Effector memory CD4-positive, alpha-beta T cell (primary cell): ENCODE results near the gene ERICH3.
"Not testable (repeated sequence)": the region's sequence is repeated elsewhere in the genome, so short reads cannot be mapped to it uniquely, and the experiment has no call there.

Source experiments
- DNase-seq, 3 donors: peaks; one replicate each; pipeline ENCODE4 v3.0.0-alpha.2; 2020
- H3K27ac ChIP-seq: 2 replicates; pipeline ENCODE4 v1.7.0; 2013; ENCODE audit warnings: mild to moderate bottlenecking, low read length, moderate library complexity; ENCODE audit not compliant: insufficient read depth, poor library complexity, severe bottlenecking
- H3K27me3 ChIP-seq: replicated peaks from 2 replicates; pipeline ENCODE4 v1.7.0; 2013; ENCODE audit warnings: mild to moderate bottlenecking, low read length; ENCODE audit not compliant: insufficient read depth, control insufficient read depth, poor library complexity, severe bottlenecking
- H3K36me3 ChIP-seq: 2 replicates; pipeline ENCODE4 v1.7.0; 2013; ENCODE audit warnings: mild to moderate bottlenecking, low read length, moderate library complexity; ENCODE audit not compliant: control insufficient read depth, insufficient read depth
- H3K4me1 ChIP-seq: 2 replicates; pipeline ENCODE4 v1.7.0; 2013; ENCODE audit warnings: low read length, mild to moderate bottlenecking; ENCODE audit not compliant: control insufficient read depth, insufficient read depth, poor library complexity, severe bottlenecking
- H3K4me3 ChIP-seq: 2 replicates; pipeline ENCODE4 v1.7.0; 2013; ENCODE audit warnings: low read length, low read depth, mild to moderate bottlenecking; ENCODE audit not compliant: insufficient read depth, poor library complexity, severe bottlenecking
- H3K9me3 ChIP-seq: 2 replicates; pipeline ENCODE4 v1.7.0; 2013; ENCODE audit warnings: mild to moderate bottlenecking, low read length, moderate library complexity; ENCODE audit not compliant: control insufficient read depth

Gene ERICH3

GRCh38 chr1:74681851-74682250 lies 8.3 kb upstream of the ERICH3 start:
- Histone ChIP-seq H3K27me3 (no peaks in the 10 kb centered on the region), H3K9me3 (no peaks in the 10 kb centered on the region), H3K27ac (no peak overlapping the region), H3K4me3 (no peak overlapping the region), H3K36me3 (no peaks in the 10 kb centered on the region), H3K4me1 (no peaks in the 10 kb centered on the region)
- DNase-seq: no peak

GRCh38 chr1:74681449-74681848 lies 7.9 kb upstream of the ERICH3 start:
- Histone ChIP-seq H3K9me3 (no peaks in the 10 kb centered on the region), H3K27ac (no peak overlapping the region), H3K27me3 (no peaks in the 10 kb centered on the region), H3K4me3 (no peak overlapping the region), H3K36me3 (no peaks in the 10 kb centered on the region), H3K4me1 (no peaks in the 10 kb centered on the region)
- no peak for DNase-seq

- DNase-seq: no peak
- no peaks in the 10 kb centered on the region for H3K36me3 ChIP-seq
- no peak overlapping the region for H3K4me3 ChIP-seq
Measured at GRCh38 chr1:74681001-74681400, 7.4 kb upstream of the ERICH3 start.

GRCh38 chr1:74679811-74680210 lies 6.2 kb upstream of the ERICH3 start:
- DNase-seq: no peak
- Histone ChIP-seq H3K4me3 (no peak overlapping the region), H3K27ac (no peak overlapping the region), H3K9me3 (no peaks in the 10 kb centered on the region), H3K27me3 (no peaks in the 10 kb centered on the region), H3K36me3 (no peaks in the 10 kb centered on the region), H3K4me1 (no peaks in the 10 kb centered on the region)

More at GRCh38 chr1:74681001-74681400, 7.4 kb upstream of the ERICH3 start:
- Histone ChIP-seq H3K27ac (no peak overlapping the region), H3K4me1 (no peaks in the 10 kb centered on the region), H3K27me3 (no peaks in the 10 kb centered on the region), H3K9me3 (no peaks in the 10 kb centered on the region)

- H3K9me3 ChIP-seq: no peaks in the 10 kb centered on the region
- H3K27me3 ChIP-seq: peaks cover 2% of the 10 kb centered on the region
- no peak for DNase-seq
- no peaks in the 10 kb centered on the region for H3K36me3 ChIP-seq
- H3K27ac ChIP-seq: no peak overlapping the region
- H3K4me3 ChIP-seq: no peak overlapping the region
- H3K4me1 ChIP-seq: no peaks in the 10 kb centered on the region
Measured at GRCh38 chr1:74677926-74678325, 4.3 kb upstream of the ERICH3 start.

- Histone ChIP-seq H3K27ac (no peak overlapping the region), H3K4me3 (no peak overlapping the region), H3K27me3 (peaks cover 7% of the 10 kb centered on the region), H3K9me3 (no peaks in the 10 kb centered on the region), H3K36me3 (no peaks in the 10 kb centered on the region), H3K4me1 (no peaks in the 10 kb centered on the region)
- DNase-seq: no peak
Measured at GRCh38 chr1:74674278-74675048, 871 bp upstream of the ERICH3 start.

- H3K9me3 ChIP-seq, H3K4me3 ChIP-seq, H3K27me3 ChIP-seq, H3K27ac ChIP-seq, H3K4me1 ChIP-seq, DNase-seq, H3K36me3 ChIP-seq: not testable (repeated sequence)
Measured at GRCh38 chr1:74670866-74671265, 2.7 kb downstream of the ERICH3 start.

- Histone ChIP-seq H3K4me3 (no peak overlapping the region), H3K27ac (no peak overlapping the region), H3K9me3 (no peaks in the 10 kb centered on the region), H3K27me3 (no peaks in the 10 kb centered on the region), H3K36me3 (no peaks in the 10 kb centered on the region), H3K4me1 (no peaks in the 10 kb centered on the region)
- no peak for DNase-seq
Measured at GRCh38 chr1:74654708-74655107, 18.9 kb downstream of the ERICH3 start.

GRCh38 chr1:74652711-74653139 lies 20.9 kb downstream of the ERICH3 start:
- H3K27me3 ChIP-seq: no peaks in the 10 kb centered on the region
- no peak overlapping the region for H3K27ac ChIP-seq
- no peaks in the 10 kb centered on the region for H3K4me1 ChIP-seq
- no peaks in the 10 kb centered on the region for H3K36me3 ChIP-seq
- no peaks in the 10 kb centered on the region for H3K9me3 ChIP-seq
- H3K4me3 ChIP-seq: no peak overlapping the region
- DNase-seq: no peak

GRCh38 chr1:74650561-74650960 lies 23.0 kb downstream of the ERICH3 start:
- Histone ChIP-seq H3K27me3 (no peaks in the 10 kb centered on the region), H3K4me1 (no peaks in the 10 kb centered on the region), H3K36me3 (no peaks in the 10 kb centered on the region), H3K4me3 (no peak overlapping the region), H3K9me3 (no peaks in the 10 kb centered on the region), H3K27ac (no peak overlapping the region)
- DNase-seq: no peak
